ENCODE results near the gene ZNF326. TPM values are rescaled to one million over a fixed set of nuclear protein-coding genes. Genes with fewer than 3 reads are reported as not detected.
"Not testable (repeated sequence)": the region's sequence is repeated elsewhere in the genome, so short reads cannot be mapped to it uniquely, and the experiment has no call there.

The ZNF326 gene
- total RNA-seq, 1 donor from 2014 or later, result 57.8 TPM

- no peak for DNase-seq
- Mint-ChIP-seq H3K27ac (ENCODE audit: unreplicated experiment) (peak overlapping the region; percentile 52), H3K9me3 (ENCODE audit: unreplicated experiment) (peaks cover 16% of the 10 kb centered on the region), H3K27me3 (ENCODE audit: unreplicated experiment) (peaks cover 7% of the 10 kb centered on the region), H3K4me1 (ENCODE audit: low read depth, unreplicated experiment) (peaks cover 62% of the 10 kb centered on the region), H3K36me3 (ENCODE audit: unreplicated experiment) (no peaks in the 10 kb centered on the region), H3K4me3 (ENCODE audit: unreplicated experiment) (peak overlapping the region; percentile 84)
- TF ChIP-seq CTCF (IDR thresholded peaks at IDR 0.05; ENCODE audit: partially characterized antibody, unreplicated experiment), result no peak
Observed at GRCh38 chr1:89993541-89993940, 1.4 kb upstream of the ZNF326 start.

GRCh38 chr1:89994231-89994804 is 592 bp upstream of the ZNF326 start:
- H3K4me1 Mint-ChIP-seq (ENCODE audit: low read depth, unreplicated experiment), result peaks cover 64% of the 10 kb centered on the region
- H3K4me3 Mint-ChIP-seq (ENCODE audit: unreplicated experiment), result peak overlapping the region; percentile 87
- DNase-seq, result no peak
- TF ChIP-seq CTCF (IDR thresholded peaks at IDR 0.05; ENCODE audit: partially characterized antibody, unreplicated experiment), result no peak
- peak overlapping the region; percentile 88 for H3K27ac Mint-ChIP-seq (ENCODE audit: unreplicated experiment)
- H3K9me3 Mint-ChIP-seq (ENCODE audit: unreplicated experiment), result peaks cover 15% of the 10 kb centered on the region
- peaks cover 7% of the 10 kb centered on the region for H3K27me3 Mint-ChIP-seq (ENCODE audit: unreplicated experiment)
- H3K36me3 Mint-ChIP-seq (ENCODE audit: unreplicated experiment), result no peaks in the 10 kb centered on the region

GRCh38 chr1:89995598-89996449 is 914 bp downstream of the ZNF326 start:
- Mint-ChIP-seq H3K4me1 (ENCODE audit: low read depth, unreplicated experiment) (peaks cover 65% of the 10 kb centered on the region), H3K27me3 (ENCODE audit: unreplicated experiment) (peaks cover 4% of the 10 kb centered on the region)
- DNase-seq, result no peak

GRCh38 chr1:89996450-89997110 is 1.7 kb downstream of the ZNF326 start:
- Mint-ChIP-seq H3K4me1 (ENCODE audit: low read depth, unreplicated experiment) (peaks cover 61% of the 10 kb centered on the region), H3K9me3 (ENCODE audit: unreplicated experiment) (peaks cover 7% of the 10 kb centered on the region), H3K36me3 (ENCODE audit: unreplicated experiment) (no peaks in the 10 kb centered on the region), H3K27me3 (ENCODE audit: unreplicated experiment) (peaks cover 4% of the 10 kb centered on the region), H3K4me3 (ENCODE audit: unreplicated experiment) (peak overlapping the region; percentile 93), H3K27ac (ENCODE audit: unreplicated experiment) (peak overlapping the region; percentile 99)
- TF ChIP-seq CTCF (IDR thresholded peaks at IDR 0.05; ENCODE audit: partially characterized antibody, unreplicated experiment), result no peak
- no peak for DNase-seq

More at GRCh38 chr1:89995598-89996449, 914 bp downstream of the ZNF326 start:
- no peak for TF ChIP-seq CTCF (IDR thresholded peaks at IDR 0.05; ENCODE audit: partially characterized antibody, unreplicated experiment)
- Mint-ChIP-seq H3K9me3 (ENCODE audit: unreplicated experiment) (peaks cover 7% of the 10 kb centered on the region), H3K4me3 (ENCODE audit: unreplicated experiment) (peak overlapping the region; percentile 93), H3K27ac (ENCODE audit: unreplicated experiment) (peak overlapping the region; percentile 99), H3K36me3 (ENCODE audit: unreplicated experiment) (no peaks in the 10 kb centered on the region)

- Mint-ChIP-seq H3K4me3 (ENCODE audit: unreplicated experiment) (peak overlapping the region; percentile 93), H3K27ac (ENCODE audit: unreplicated experiment) (peak overlapping the region; percentile 35), H3K4me1 (ENCODE audit: low read depth, unreplicated experiment) (peaks cover 55% of the 10 kb centered on the region)
- H3K36me3 Mint-ChIP-seq (ENCODE audit: unreplicated experiment); DNase-seq; H3K9me3 Mint-ChIP-seq (ENCODE audit: unreplicated experiment); H3K27me3 Mint-ChIP-seq (ENCODE audit: unreplicated experiment): not testable (repeated sequence)
Observed at GRCh38 chr1:89997152-89997551, 2.2 kb downstream of the ZNF326 start.
